ENCODE measurements around the gene TSC1.

- no peak for TF ChIP-seq CTCF (IDR thresholded peaks at IDR 0.05)
- TF ChIP-seq POLR2A (IDR thresholded peaks at IDR 0.05): no peak
These were observed 3.3 kb upstream of the TSC1 start for GRCh38 chr9:132947756-132948155.

Measured in testis (tissue), 2 donors.